GM12878 (cell line): ENCODE data around the gene VARS1. TPM values are rescaled to one million over a fixed set of nuclear protein-coding genes. Genes with fewer than 3 reads are reported as not detected.
"Not testable (repeated sequence)": the region's sequence is repeated elsewhere in the genome, so short reads cannot be mapped to it uniquely, and the experiment has no call there.

ENCODE experiments used
- ATAC-seq: fragments of 200-7000 bp; cut with Tn5 transposase; 3 replicates; pipeline ENCODE4 v1.9.1; 2020; ENCODE audit warnings: mild to moderate bottlenecking, moderate library complexity
- BruUV-seq: library from RNA; stranded (reverse); fragments of 400-500 nt; replicated peaks from 2 replicates; lab custom pipeline; 2021; lab: Mats Ljungman, UMichigan
- CTCF ChIA-PET: fragments of 300-600 bp; sonication (Branson Sonifier 250); formaldehyde crosslinking; extraction: SDS; loops from one replicate; lab custom pipeline; 2021; ENCODE audit warnings: inconsistent platforms; lab: Yijun Ruan, JAX
- POLR2A ChIA-PET: fragments of 350-600 bp; formaldehyde crosslinking; extraction: SDS; loops from one replicate; lab custom pipeline; 2021; ENCODE audit warnings: inconsistent platforms; lab: Charles Lee
- RAD21 ChIA-PET: fragments of 300-600 bp; sonication (Branson Sonifier 250); formaldehyde crosslinking; loops from one replicate; lab custom pipeline; 2023; ENCODE audit warnings: antibody characterized with exemption; ENCODE audit not compliant: unreplicated experiment; lab: Charles Lee
- SMC1A ChIA-PET: fragments of 300-600 bp; sonication (Branson Sonifier 250); formaldehyde crosslinking; loops from one replicate; lab custom pipeline; 2023; ENCODE audit not compliant: unreplicated experiment, uncharacterized antibody; lab: Charles Lee
- DNase-seq: peaks from one replicate; pipeline ENCODE4 v3.0.0-alpha.2; 2011; ENCODE audit warnings: low read depth, low spot score
- FAIRE-seq: peaks from 3 replicates; lab custom pipeline; 2011; peaks lifted over from hg19 to GRCh38; lab: Jason Lieb, UNC
- H2AFZ ChIP-seq: 2 replicates; pipeline ENCODE4 v1.6.0; 2011; ENCODE audit warnings: low read depth, low read length, control low read depth; ENCODE audit not compliant: control insufficient read depth
- H3K27ac ChIP-seq: 2 replicates; pipeline ENCODE4 v1.5.1; 2011; ENCODE audit warnings: control low read depth; ENCODE audit not compliant: control insufficient read depth, insufficient read depth
- H3K27me3 ChIP-seq, 2 experiments: replicated peaks in 1 of 2; 2 replicates each; pipeline versions ENCODE4 v1.6.0 to v1.6.1; 2011; ENCODE audit warnings: low read length in 1 of 2; ENCODE audit not compliant: control insufficient read depth in 2 of 2, insufficient read depth in 2 of 2
- H3K36me3 ChIP-seq, 2 experiments: 2 replicates each; pipeline ENCODE4 v1.5.1; 2011; ENCODE audit warnings: low read length in 1 of 2; ENCODE audit not compliant: control insufficient read depth in 2 of 2, insufficient read depth in 2 of 2
- H3K4me1 ChIP-seq: 2 replicates; pipeline ENCODE4 v1.6.1; 2011; ENCODE audit warnings: mild to moderate bottlenecking, low read length, moderate library complexity, mixed read lengths; ENCODE audit not compliant: control insufficient read depth, insufficient read depth
- H3K4me2 ChIP-seq: 2 replicates; pipeline ENCODE4 v1.6.0; 2011; ENCODE audit warnings: control low read depth; ENCODE audit not compliant: control insufficient read depth, insufficient read depth
- H3K4me3 ChIP-seq: fragments of 200-600 bp; sonication (generic); 2 replicates; pipeline ENCODE4 v1.5.1; 2016
- H3K79me2 ChIP-seq: 2 replicates; pipeline ENCODE4 v1.6.0; 2011; ENCODE audit warnings: low read length; ENCODE audit not compliant: control insufficient read depth, insufficient read depth
- H3K9ac ChIP-seq: 2 replicates; pipeline ENCODE4 v1.8.0; 2011; ENCODE audit warnings: low read length, control low read depth, mixed read lengths; ENCODE audit not compliant: control insufficient read depth, insufficient read depth
- H3K9me3 ChIP-seq: replicated peaks from 3 replicates; pipeline ENCODE4 v1.5.1; 2011; ENCODE audit warnings: mild to moderate bottlenecking, low read length; ENCODE audit not compliant: control insufficient read depth, insufficient read depth
- H4K20me1 ChIP-seq: 2 replicates; pipeline ENCODE4 v1.6.0; 2011; ENCODE audit not compliant: control insufficient read depth, insufficient read depth
- GATAD2B ChIP-seq: fragments of 450-650 bp; conservative IDR thresholded peaks from 2 replicates; pipeline ENCODE4 v1.6.1; 2017; ENCODE audit warnings: low read depth, mild to moderate bottlenecking, moderate library complexity
- POU2F2 ChIP-seq: IDR thresholded peaks from 3 replicates; pipeline ENCODE4 v1.6.1; 2011; ENCODE audit warnings: low read depth, mild to moderate bottlenecking, low read length, borderline replicate concordance
- TBL1XR1 ChIP-seq: IDR thresholded peaks from 2 replicates; pipeline ENCODE4 v1.6.1; 2012; ENCODE audit warnings: low read depth, low read length, improper control_type of control experiment
- ZBED1 ChIP-seq: IDR thresholded peaks from 2 replicates; pipeline ENCODE4 v1.6.1; 2016; ENCODE audit warnings: borderline replicate concordance
- ZNF384 ChIP-seq: IDR thresholded peaks from 2 replicates; pipeline ENCODE4 v1.6.1; 2012; ENCODE audit warnings: low read depth, mild to moderate bottlenecking, low read length, improper control_type of control experiment, borderline replicate concordance
- WGBS: methylation state at CpG from one replicate; pipeline ENCODE4 v1.1.6; 2016; ENCODE audit warnings: low lambda C conversion rate; ENCODE audit not compliant: insufficient replicate concordance, insufficient coverage; ENCODE audit errors: missing lambda C conversion rate; 5-methylcytosine and 5-hydroxymethylcytosine counted together
- in situ Hi-C: fragments of 300-500 bp; cut with MboI; formaldehyde crosslinking; loops from 9 replicates; pipeline ENCODE4 v1.14.3; 2018; ENCODE audit warnings: mixed read lengths
- intact Hi-C: fragments of 100-400 bp; cut with micrococcal nuclease; formaldehyde crosslinking; loops from one replicate; pipeline ENCODE4 v1.14.2; 2022; ENCODE audit not compliant: unreplicated experiment
- polyA plus RNA-seq, 11 experiments: library from polyadenylated mRNA; depleted of rRNA in 4 of 11; unstranded in 6 of 11; stranded (reverse) in 5 of 11; fragments of >200 nt; fragmentation: Nextera tagmentation in 4 of 11; fragmentation: Illumina TruSeq in 1 of 11; extraction: Ambion mirVana in 4 of 11; extraction: Trizol in 1 of 11; gene quantifications; 1 replicate in 1 of 11; 2 replicates in 10 of 11; pipeline versions ENCODE4 v1.2.1 to v1.2.3, GENCODE V29; 2011 to 2016; ENCODE audit warnings: inconsistent platforms in 2 of 11, missing spikeins in 2 of 11, low read depth in 1 of 11
- total RNA-seq, 4 experiments: library from RNA; depleted of rRNA in 3 of 4; stranded (reverse); fragments of >200 nt in 3 of 4; fragmentation: Illumina TruSeq in 1 of 4; extraction: Trizol in 1 of 4; gene quantifications; 2 replicates each; pipeline versions ENCODE4 v1.2.1 to v1.2.3, GENCODE V29; 2013 to 2021

Gene VARS1
- total and polyA plus RNA-seq, 10 of the 15 experiments (the other 5 are each of a cell fraction or from before 2014, with no cell fraction given) = 1.2 to 243 (median 80.7) TPM

DNA sequence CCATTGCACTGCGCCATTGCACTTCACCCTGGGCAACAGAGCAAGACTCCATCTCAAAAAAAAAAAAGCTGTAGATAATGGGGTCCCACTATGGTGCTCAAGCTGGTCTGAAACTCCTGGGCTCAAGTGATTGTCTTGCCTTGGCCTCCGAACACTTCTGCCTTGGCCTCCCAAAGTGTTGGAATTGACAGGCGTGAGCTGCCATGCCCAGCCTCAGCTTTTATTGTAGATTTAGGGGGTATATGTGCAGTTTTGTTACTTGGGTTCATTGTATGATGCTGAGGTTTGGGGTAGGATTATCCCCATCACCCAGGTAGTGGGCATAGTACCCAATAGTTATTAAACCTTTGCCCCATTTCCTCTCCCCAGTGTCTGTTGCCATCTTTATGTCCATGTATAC, 43.4 kb upstream of the VARS1 start:
- in situ Hi-C loops (loop anchor here (10.0 kb wide), 1 partner anchor 294 kb away; the partner anchor contains the start of genes ATP6V1G2, DDX39B and NFKBIL1), intact Hi-C loops (no loop called here)
- BruUV-seq = no TSS peak
- Histone ChIP-seq H3K9ac (no peak overlapping the region), H3K36me3 (peaks cover 10 to 24% of the 10 kb centered on the region in 2 experiments), H3K4me1 (peaks cover 13% of the 10 kb centered on the region), H3K27me3 (no peaks in the 10 kb centered on the region), H3K4me2 (peak overlapping the region; percentile 56), H4K20me1 (peaks cover 9% of the 10 kb centered on the region), H2AFZ (no peak overlapping the region), H3K4me3 (peak overlapping the region; percentile 82; the same call in 1 of the 2 replicates), H3K27ac (no peak overlapping the region), H3K9me3 (no peaks in the 10 kb centered on the region)
- CTCF ChIA-PET = interaction anchor here (0.8 to 1.5 kb wide), 4 partner anchors 14 to 87 kb away, joined by 3 to 5 read pairs (median 4); no protein-coding TSS in a partner anchor
- WGBS = 96% methylated on average over 3 of the region's 3 CpGs
- POLR2A ChIA-PET = interaction anchor here (0.6 to 10.9 kb wide), 5 partner anchors 8 to 102 kb away, joined by 3 to 122 read pairs (median 5); partner anchors contain the start of genes CLIC1 and MSH5
- SMC1A ChIA-PET = interaction anchor here (0.7 to 2.3 kb wide), 7 partner anchors 14 to 113 kb away, joined by 3 to 13 read pairs (median 4); partner anchors contain the start of gene NEU1
- RAD21 ChIA-PET = interaction anchor here (0.9 to 1.7 kb wide), 3 partner anchors 8 to 84 kb away, joined by 4 to 7 read pairs (median 4); partner anchors contain the start of gene NEU1
- TF ChIP-seq ZNF384 (no peak), GATAD2B (no peak), POU2F2 (no peak), TBL1XR1 (no peak)
- TF ChIP-seq, all 136 proteins: peak for 0
- peaks cover 52% of the 10 kb centered on the region for H3K79me2 ChIP-seq
- DNase-seq (no peak), ATAC-seq (no peak), FAIRE-seq (no peak)

DNA sequence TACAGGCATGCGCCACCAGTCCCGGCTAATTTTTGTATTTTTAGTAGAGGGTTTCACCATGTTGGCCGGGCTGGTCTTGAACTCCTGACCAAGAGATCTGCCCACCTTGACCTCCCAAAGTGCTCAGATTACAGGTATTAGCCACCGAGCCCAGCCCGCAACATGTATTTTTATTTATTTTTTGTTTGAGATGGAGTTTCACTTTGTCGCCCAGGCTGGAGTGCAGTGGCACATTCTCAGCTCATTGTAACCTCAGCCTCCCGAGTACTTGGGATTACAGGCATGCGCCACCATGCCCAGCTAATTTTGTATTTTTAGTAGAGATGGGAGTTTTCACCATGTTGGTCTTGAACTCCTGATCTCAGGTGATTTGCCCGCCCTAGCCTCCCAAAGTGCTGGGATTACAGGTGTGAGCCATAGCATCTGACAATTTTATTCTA, 42.6 kb upstream of the VARS1 start:
- ATAC-seq, H3K27ac ChIP-seq, H4K20me1 ChIP-seq, H3K27me3 ChIP-seq, H3K9me3 ChIP-seq, DNase-seq, FAIRE-seq, intact Hi-C loops, BruUV-seq, H2AFZ ChIP-seq: not testable (repeated sequence)
- TF ChIP-seq ZBED1 = 0 out of 2 replicates have a peak, but pooled peaks have one; percentile 12
- RAD21 ChIA-PET = interaction anchor here (0.8 to 2.2 kb wide), 4 partner anchors 8 to 185 kb away, joined by 3 to 10 read pairs (median 6); partner anchors contain the start of gene NEU1
- Histone ChIP-seq H3K4me3 (peak overlapping the region; percentile 82), H3K9ac (peak overlapping the region; percentile 90; the same call in 1 of the 2 replicates), H3K36me3 (peaks cover 10 to 24% of the 10 kb centered on the region in 2 experiments), H3K79me2 (peaks cover 52% of the 10 kb centered on the region), H3K4me2 (peak overlapping the region; percentile 30), H3K4me1 (peaks cover 15% of the 10 kb centered on the region)
- POLR2A ChIA-PET = interaction anchor here (0.7 to 10.9 kb wide), 3 partner anchors 26 to 101 kb away, joined by 3 to 122 read pairs (median 3); partner anchors contain the start of genes CLIC1 and MSH5
- 7% methylated on average over 9 of the region's 9 CpGs for WGBS
- in situ Hi-C loops = loop anchor here (10.0 kb wide), 1 partner anchor 293 kb away; the partner anchor contains the start of genes ATP6V1G2, DDX39B and NFKBIL1
- CTCF ChIA-PET = interaction anchor here (0.7 to 3.3 kb wide), 5 partner anchors 13 to 109 kb away, joined by 3 to 22 read pairs (median 4); partner anchors contain the start of gene DDAH2
- SMC1A ChIA-PET = interaction anchor here (0.6 to 2.3 kb wide), 9 partner anchors 14 to 430 kb away, joined by 3 to 13 read pairs (median 4); partner anchors contain the start of gene NEU1
